ENCODE results near the gene IL21R.

IL21R gene

GRCh38 chr16:27430512-27430911 is 28.5 kb downstream of the IL21R start:
- Histone ChIP-seq H3K27me3 (ENCODE audit: insufficient read depth, poor library complexity, severe bottlenecking) (no peaks in the 10 kb centered on the region), H3K27ac (replicated peaks) (no peak overlapping the region), H3K4me3 (replicated peaks; ENCODE audit: insufficient read depth, low read length) (no peak overlapping the region)
- DNase-seq (ENCODE audit: low read depth in 1 of 2, low spot score in 1 of 2): no peak
- TF ChIP-seq, protein P1, sequence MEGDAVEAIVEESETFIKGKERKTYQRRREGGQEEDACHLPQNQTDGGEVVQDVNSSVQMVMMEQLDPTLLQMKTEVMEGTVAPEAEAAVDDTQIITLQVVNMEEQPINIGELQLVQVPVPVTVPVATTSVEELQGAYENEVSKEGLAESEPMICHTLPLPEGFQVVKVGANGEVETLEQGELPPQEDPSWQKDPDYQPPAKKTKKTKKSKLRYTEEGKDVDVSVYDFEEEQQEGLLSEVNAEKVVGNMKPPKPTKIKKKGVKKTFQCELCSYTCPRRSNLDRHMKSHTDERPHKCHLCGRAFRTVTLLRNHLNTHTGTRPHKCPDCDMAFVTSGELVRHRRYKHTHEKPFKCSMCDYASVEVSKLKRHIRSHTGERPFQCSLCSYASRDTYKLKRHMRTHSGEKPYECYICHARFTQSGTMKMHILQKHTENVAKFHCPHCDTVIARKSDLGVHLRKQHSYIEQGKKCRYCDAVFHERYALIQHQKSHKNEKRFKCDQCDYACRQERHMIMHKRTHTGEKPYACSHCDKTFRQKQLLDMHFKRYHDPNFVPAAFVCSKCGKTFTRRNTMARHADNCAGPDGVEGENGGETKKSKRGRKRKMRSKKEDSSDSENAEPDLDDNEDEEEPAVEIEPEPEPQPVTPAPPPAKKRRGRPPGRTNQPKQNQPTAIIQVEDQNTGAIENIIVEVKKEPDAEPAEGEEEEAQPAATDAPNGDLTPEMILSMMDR (IDR thresholded peaks at IDR 0.05; ENCODE audit: insufficient read depth, low read length): no peak
- TF ChIP-seq GABPA (IDR thresholded peaks at IDR 0.05; ENCODE audit: low read depth) (no peak), REST (IDR thresholded peaks at IDR 0.05; ENCODE audit: insufficient replicate concordance, low read depth) (no peak), SPI1 (IDR thresholded peaks at IDR 0.05; ENCODE audit: borderline replicate concordance, low read depth) (no peak), POLR2AphosphoS5 (IDR thresholded peaks at IDR 0.05; ENCODE audit: low read depth) (no peak)

GRCh38 chr16:27430923-27431484 is 29.0 kb downstream of the IL21R start:
- Histone ChIP-seq H3K27ac (replicated peaks) (no peak overlapping the region), H3K4me3 (replicated peaks; ENCODE audit: insufficient read depth, low read length) (no peak overlapping the region), H3K27me3 (ENCODE audit: insufficient read depth, poor library complexity, severe bottlenecking) (no peaks in the 10 kb centered on the region)
- TF ChIP-seq GABPA (IDR thresholded peaks at IDR 0.05; ENCODE audit: low read depth) (no peak), SPI1 (IDR thresholded peaks at IDR 0.05; ENCODE audit: borderline replicate concordance, low read depth) (peak; percentile 45; the same call in 1 of the 2 replicates), REST (IDR thresholded peaks at IDR 0.05; ENCODE audit: insufficient replicate concordance, low read depth) (no peak), POLR2AphosphoS5 (IDR thresholded peaks at IDR 0.05; ENCODE audit: low read depth) (0 out of 2 replicates have a peak, but pooled peaks have one; percentile 18)
- TF ChIP-seq, protein P1 (IDR thresholded peaks at IDR 0.05; ENCODE audit: insufficient read depth, low read length): no peak
- DNase-seq (ENCODE audit: low read depth in 1 of 2, low spot score in 1 of 2): peak in 1 of 2 experiments; percentile 55

DNA sequence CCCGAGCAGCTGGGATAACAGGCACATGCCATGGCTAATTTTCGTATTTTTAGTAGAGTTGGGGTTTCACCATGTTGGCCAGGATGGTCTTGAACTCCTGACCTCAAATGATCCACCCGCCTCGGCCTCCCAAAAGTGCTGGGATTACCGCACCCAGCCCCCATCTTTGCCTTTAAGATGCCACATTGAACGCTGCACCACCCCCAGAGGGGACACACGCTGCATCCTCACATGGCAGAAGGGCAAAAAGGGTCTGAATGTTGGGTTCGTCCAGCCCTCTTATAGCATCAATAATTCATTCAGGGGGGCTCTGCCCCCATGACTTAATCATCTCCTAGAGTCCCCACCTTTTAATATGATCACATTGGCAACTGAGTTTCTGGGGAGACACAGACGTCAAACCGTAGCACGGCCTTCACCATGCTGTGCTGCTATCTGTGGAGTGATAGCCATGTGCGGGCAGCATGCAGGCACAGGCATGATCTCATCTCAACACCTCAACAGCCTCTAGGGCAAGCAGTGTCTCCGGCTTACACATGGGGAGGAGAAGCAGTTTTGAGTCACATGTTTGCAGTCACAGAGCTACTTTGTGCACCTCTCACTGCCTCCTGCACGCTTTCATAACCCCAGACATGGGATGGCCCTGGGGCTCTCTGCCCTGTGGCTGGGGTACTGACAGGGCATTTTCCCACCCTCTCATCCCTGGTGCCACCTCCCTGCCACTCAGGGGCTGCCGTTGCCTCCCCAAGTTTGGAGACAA is 30.0 kb downstream of the IL21R start:
- H3K27ac ChIP-seq (replicated peaks): no peak overlapping the region
- no peak overlapping the region for H3K4me3 ChIP-seq (replicated peaks; ENCODE audit: insufficient read depth, low read length)
- no peak for TF ChIP-seq SPI1 (IDR thresholded peaks at IDR 0.05; ENCODE audit: borderline replicate concordance, low read depth)
- TF ChIP-seq, protein P1 (IDR thresholded peaks at IDR 0.05; ENCODE audit: insufficient read depth, low read length): no peak
- no peaks in the 10 kb centered on the region for H3K27me3 ChIP-seq (ENCODE audit: insufficient read depth, poor library complexity, severe bottlenecking)
- no peak for DNase-seq (ENCODE audit: low read depth in 1 of 2, low spot score in 1 of 2)
